Smooth muscle cell (in vitro differentiated cells): Measurements from ENCODE around the gene PTMA. TPM values are rescaled to one million over a fixed set of nuclear protein-coding genes. Genes with fewer than 3 reads are reported as not detected.

ENCODE experiments used
- DNase-seq: peaks from one replicate; lab custom pipeline; 2025; ENCODE audit not compliant: unreplicated experiment; lab: John Stamatoyannopoulos, UW
- H2AFZ ChIP-seq: fragments of 200-600 bp; sonication (generic); 2 replicates; pipeline ENCODE4 v1.6.0; 2016; ENCODE audit warnings: antibody characterized with exemption, low read depth, mild to moderate bottlenecking
- H3F3A ChIP-seq: fragments of 200-600 bp; sonication (generic); 2 replicates; pipeline ENCODE4 v1.6.0; 2017; ENCODE audit warnings: antibody characterized with exemption, low read depth
- H3K27ac ChIP-seq: fragments of 200-600 bp; sonication (generic); 2 replicates; pipeline ENCODE4 v1.5.1; 2016; ENCODE audit warnings: low read depth, mild to moderate bottlenecking
- H3K27me3 ChIP-seq: fragments of 200-600 bp; sonication (generic); 2 replicates; pipeline ENCODE4 v1.6.1; 2016; ENCODE audit warnings: low read depth, mild to moderate bottlenecking
- H3K36me3 ChIP-seq: fragments of 200-600 bp; sonication (generic); 2 replicates; pipeline ENCODE4 v1.5.1; 2016; ENCODE audit warnings: low read depth
- H3K4me1 ChIP-seq: fragments of 200-600 bp; sonication (generic); 2 replicates; pipeline ENCODE4 v1.5.1; 2016; ENCODE audit warnings: low read depth
- H3K4me2 ChIP-seq: fragments of 200-600 bp; sonication (generic); 2 replicates; pipeline ENCODE4 v1.6.0; 2016; ENCODE audit warnings: mild to moderate bottlenecking
- H3K4me3 ChIP-seq: fragments of 200-600 bp; sonication (generic); 2 replicates; pipeline ENCODE4 v1.5.1; 2016; ENCODE audit warnings: mild to moderate bottlenecking
- H3K79me2 ChIP-seq: fragments of 200-600 bp; sonication (generic); 2 replicates; pipeline ENCODE4 v1.6.0; 2016; ENCODE audit warnings: low read depth, mild to moderate bottlenecking
- H3K9ac ChIP-seq: fragments of 200-600 bp; sonication (generic); 2 replicates; pipeline ENCODE4 v1.6.0; 2016; ENCODE audit warnings: low read depth
- H3K9me3 ChIP-seq: fragments of 200-600 bp; sonication (generic); replicated peaks from 2 replicates; pipeline ENCODE4 v1.5.1; 2016; ENCODE audit warnings: low read depth
- H4K20me1 ChIP-seq: fragments of 200-600 bp; sonication (generic); 2 replicates; pipeline ENCODE4 v1.6.0; 2016; ENCODE audit warnings: low read depth
- CTCF ChIP-seq: fragments of 200-600 bp; sonication (generic); IDR thresholded peaks from 2 replicates; pipeline ENCODE4 v1.5.1; 2017; ENCODE audit warnings: borderline replicate concordance, mild to moderate bottlenecking, antibody characterized with exemption; ENCODE audit not compliant: insufficient read depth, poor library complexity, severe bottlenecking
- WGBS: methylation state at CpG from one replicate; pipeline ENCODE4 v1.1.7; 2016; ENCODE audit warnings: low lambda C conversion rate; 5-methylcytosine and 5-hydroxymethylcytosine counted together
- polyA plus RNA-seq: library from polyadenylated mRNA; unstranded; fragments of >200 nt; fragmentation: Nextera tagmentation; extraction: Ambion mirVana; gene quantifications from 2 replicates; pipeline ENCODE4 v1.2.1, GENCODE V29; 2016
- total RNA-seq: library from RNA; depleted of rRNA; stranded (reverse); fragments of >200 nt; gene quantifications from 2 replicates; pipeline ENCODE4 v1.2.3, GENCODE V29; 2014

Gene PTMA
- total and polyA plus RNA-seq, 2 experiments from 2014 or later = 615 to 655 TPM

GRCh38 chr2:231662028-231662810 lies 46.1 kb upstream of the PTMA start:
- Histone ChIP-seq H3F3A (peaks cover 25% of the 10 kb centered on the region), H3K9me3 (no peaks in the 10 kb centered on the region), H3K27me3 (no peaks in the 10 kb centered on the region), H3K4me2 (peak overlapping the region; percentile 87), H3K79me2 (no peaks in the 10 kb centered on the region), H3K27ac (peak overlapping the region; percentile 69), H4K20me1 (no peaks in the 10 kb centered on the region), H3K9ac (peak overlapping the region; percentile 74), H3K36me3 (no peaks in the 10 kb centered on the region), H3K4me3 (peak overlapping the region; percentile 52), H3K4me1 (peaks cover 22% of the 10 kb centered on the region), H2AFZ (peak overlapping the region; percentile 99)
- WGBS = 11% methylated on average over 86 of the region's 87 CpGs
- TF ChIP-seq CTCF = no peak
- DNase-seq = peak; percentile 80

- Histone ChIP-seq H4K20me1 (no peaks in the 10 kb centered on the region), H3K36me3 (no peaks in the 10 kb centered on the region), H3K27me3 (no peaks in the 10 kb centered on the region), H3K4me3 (peak overlapping the region; percentile 38), H3K9ac (no peak overlapping the region), H3K27ac (no peak overlapping the region), H3K79me2 (no peaks in the 10 kb centered on the region), H3K4me1 (peaks cover 23% of the 10 kb centered on the region), H2AFZ (no peak overlapping the region), H3K4me2 (no peak overlapping the region), H3K9me3 (no peaks in the 10 kb centered on the region), H3F3A (peaks cover 25% of the 10 kb centered on the region)
- no peak for TF ChIP-seq CTCF
- no peak for DNase-seq
- WGBS = 97% methylated on average over 34 of the region's 34 CpGs
These were observed 45.4 kb upstream of the PTMA start for GRCh38 chr2:231662811-231663457.

- Histone ChIP-seq H3K27ac (peak overlapping the region; percentile 94), H3K4me3 (no peak overlapping the region), H3K27me3 (no peaks in the 10 kb centered on the region), H3K79me2 (no peaks in the 10 kb centered on the region), H3K4me1 (peaks cover 23% of the 10 kb centered on the region), H4K20me1 (no peaks in the 10 kb centered on the region), H2AFZ (no peak overlapping the region), H3K36me3 (no peaks in the 10 kb centered on the region), H3K9me3 (no peaks in the 10 kb centered on the region), H3F3A (peaks cover 25% of the 10 kb centered on the region), H3K9ac (no peak overlapping the region), H3K4me2 (no peak overlapping the region)
- no peak for DNase-seq
- WGBS = 98% methylated on average over 22 of the region's 27 CpGs
- TF ChIP-seq CTCF = no peak
These were observed 44.7 kb upstream of the PTMA start for GRCh38 chr2:231663458-231664212.
